Measurements from ENCODE around the gene CADM4. TPM values are rescaled to one million over a fixed set of nuclear protein-coding genes. Genes with fewer than 3 reads are reported as not detected.

CADM4 gene
- polyA plus RNA-seq, 1 donor (not counting 4 experiments of a cell fraction or from before 2014, with no cell fraction given), result 4.3 TPM

DNA sequence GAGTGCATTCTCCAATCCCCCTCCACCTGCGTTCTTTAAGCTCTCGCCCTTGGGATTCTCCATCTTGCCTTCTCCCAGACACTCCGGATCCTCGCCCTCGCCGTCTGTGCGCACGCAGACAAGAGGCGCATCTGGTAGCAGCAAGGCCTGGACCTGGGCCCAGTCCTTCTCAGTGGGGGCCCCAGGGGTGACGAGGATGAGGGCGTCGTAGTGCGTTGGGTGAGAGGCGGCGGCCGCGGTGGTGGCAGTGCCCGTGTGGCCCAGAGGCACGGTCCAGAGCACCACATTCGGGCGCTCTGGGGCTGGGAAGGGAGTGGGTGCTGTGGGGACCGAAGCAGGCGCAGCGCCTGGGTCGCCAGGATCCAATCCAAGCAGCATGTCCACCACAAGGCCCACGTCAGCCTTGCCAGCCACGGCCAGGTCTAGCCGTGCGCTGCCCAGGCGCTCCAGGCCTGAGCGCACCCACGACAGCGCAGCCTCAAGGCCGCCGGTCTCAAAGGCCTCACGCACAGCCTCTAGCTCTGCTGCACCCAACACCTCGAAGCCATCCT, 46.8 kb downstream of the CADM4 start:
- dilution Hi-C loops (cut with MboI; ENCODE audit: extremely low pct_ligation_motif_present, low sequenced_read_pairs), result no loop called here
- no peak for FAIRE-seq

DNA sequence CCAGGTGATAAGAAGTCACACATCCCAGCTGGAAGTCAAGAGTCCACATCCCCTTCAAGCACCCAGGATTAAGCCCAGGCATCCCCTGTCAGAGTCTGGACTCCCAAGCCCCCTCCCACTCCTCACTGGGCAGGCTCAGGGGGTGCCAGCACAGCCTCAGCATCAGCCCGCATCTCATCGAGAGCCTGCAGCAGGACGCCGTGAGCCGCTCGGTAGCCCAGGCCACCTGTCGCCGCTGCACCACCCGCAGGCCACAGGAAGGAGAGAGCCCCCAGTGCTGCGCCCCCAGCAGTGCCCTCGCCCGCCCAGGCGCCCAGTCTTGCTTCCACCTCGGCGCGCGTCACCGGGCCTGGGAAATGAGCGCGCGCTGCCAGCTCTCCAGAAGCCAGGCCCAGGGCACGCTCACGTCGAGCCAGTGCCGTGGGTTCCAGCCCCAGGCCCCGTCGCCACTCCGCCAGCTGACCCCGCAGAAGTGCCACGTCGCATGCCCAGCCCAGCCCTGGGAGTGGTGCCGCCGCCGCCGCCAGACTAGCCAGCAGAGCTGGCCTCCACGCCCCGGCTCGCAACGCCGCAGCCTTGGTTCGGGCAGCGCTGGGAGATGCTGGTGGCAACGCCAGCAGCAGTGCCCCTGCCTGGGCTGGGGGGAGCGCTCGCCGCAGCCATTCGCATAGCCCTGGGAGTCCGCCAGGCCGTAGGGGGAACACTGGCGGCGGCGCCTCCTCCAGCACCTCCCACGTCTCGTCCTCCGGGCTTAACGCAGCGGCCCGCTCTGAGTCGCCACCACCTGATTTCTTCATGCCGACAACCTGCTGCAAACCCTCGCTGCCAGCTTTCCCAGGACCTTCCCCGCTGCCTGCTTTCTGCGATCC, 47.5 kb downstream of the CADM4 start:
- no peak overlapping the region for H3K9ac ChIP-seq (ENCODE audit: control insufficient read depth, extremely low read depth, insufficient read depth, low read length)
- peaks cover 5% of the 10 kb centered on the region for H4K20me1 ChIP-seq (ENCODE audit: control insufficient read depth, extremely low read depth, insufficient read depth, low read length)
- no peak overlapping the region for H3K4me3 ChIP-seq (ENCODE audit: control insufficient read depth in 2 of 3, extremely low read depth in 1 of 3, insufficient read depth in 2 of 3, low read depth in 1 of 3, low read length in 3 of 3)
- no peaks in the 10 kb centered on the region for H3K9me1 ChIP-seq (ENCODE audit: control insufficient read depth, extremely low read depth, insufficient read depth, low read length)
- no peak for FAIRE-seq
- no peak overlapping the region for H3K27ac ChIP-seq (ENCODE audit: control insufficient read depth, insufficient read depth, low read length)
- no peak for DNase-seq (ENCODE audit: low read depth, low spot score)
- no peaks in the 10 kb centered on the region for H3K9me3 ChIP-seq (ENCODE audit: control insufficient read depth, low read depth, low read length)
- TF ChIP-seq, protein P1, sequence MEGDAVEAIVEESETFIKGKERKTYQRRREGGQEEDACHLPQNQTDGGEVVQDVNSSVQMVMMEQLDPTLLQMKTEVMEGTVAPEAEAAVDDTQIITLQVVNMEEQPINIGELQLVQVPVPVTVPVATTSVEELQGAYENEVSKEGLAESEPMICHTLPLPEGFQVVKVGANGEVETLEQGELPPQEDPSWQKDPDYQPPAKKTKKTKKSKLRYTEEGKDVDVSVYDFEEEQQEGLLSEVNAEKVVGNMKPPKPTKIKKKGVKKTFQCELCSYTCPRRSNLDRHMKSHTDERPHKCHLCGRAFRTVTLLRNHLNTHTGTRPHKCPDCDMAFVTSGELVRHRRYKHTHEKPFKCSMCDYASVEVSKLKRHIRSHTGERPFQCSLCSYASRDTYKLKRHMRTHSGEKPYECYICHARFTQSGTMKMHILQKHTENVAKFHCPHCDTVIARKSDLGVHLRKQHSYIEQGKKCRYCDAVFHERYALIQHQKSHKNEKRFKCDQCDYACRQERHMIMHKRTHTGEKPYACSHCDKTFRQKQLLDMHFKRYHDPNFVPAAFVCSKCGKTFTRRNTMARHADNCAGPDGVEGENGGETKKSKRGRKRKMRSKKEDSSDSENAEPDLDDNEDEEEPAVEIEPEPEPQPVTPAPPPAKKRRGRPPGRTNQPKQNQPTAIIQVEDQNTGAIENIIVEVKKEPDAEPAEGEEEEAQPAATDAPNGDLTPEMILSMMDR (optimal IDR thresholded peaks at IDR 0.05 in 1 of 3, IDR thresholded peaks at IDR 0.05 in 1 of 3, conservative IDR thresholded peaks at IDR 0.05 in 1 of 3; ENCODE audit: extremely low read depth in 1 of 3, insufficient read depth in 2 of 3, low read length in 3 of 3), result no peak
- no peak for TF ChIP-seq EZH2 (IDR thresholded peaks at IDR 0.05; ENCODE audit: low read length)
- no peak overlapping the region for H3K4me2 ChIP-seq (ENCODE audit: control insufficient read depth, extremely low read depth, insufficient read depth, low read depth, low read length)
- dilution Hi-C loops (cut with MboI; ENCODE audit: extremely low pct_ligation_motif_present, low sequenced_read_pairs), result no loop called here
- H3K4me1 ChIP-seq (ENCODE audit: control insufficient read depth, extremely low read depth, insufficient read depth, low read length), result peaks cover 13% of the 10 kb centered on the region
- no peaks in the 10 kb centered on the region for H3K27me3 ChIP-seq (ENCODE audit: control insufficient read depth, extremely low read depth, insufficient read depth, low read length)
- no peak overlapping the region for H2AFZ ChIP-seq (ENCODE audit: control insufficient read depth, low read length)
- peaks cover 48% of the 10 kb centered on the region for H3K79me2 ChIP-seq (ENCODE audit: control insufficient read depth, insufficient read depth, low read length)
- peaks cover 12 to 34% of the 10 kb centered on the region in 2 experiments for H3K36me3 ChIP-seq (ENCODE audit: control insufficient read depth in 2 of 2, extremely low read depth in 1 of 2, insufficient read depth in 2 of 2, low read length in 2 of 2)

More for the DNA sequence above, 46.8 kb downstream of the CADM4 start:
- no peak overlapping the region for H3K4me2 ChIP-seq (ENCODE audit: control insufficient read depth, extremely low read depth, insufficient read depth, low read depth, low read length)
- no peak overlapping the region for H3K9ac ChIP-seq (ENCODE audit: control insufficient read depth, extremely low read depth, insufficient read depth, low read length)
- DNase-seq (ENCODE audit: low read depth, low spot score), result no peak
- peaks cover 12 to 38% of the 10 kb centered on the region in 2 experiments for H3K36me3 ChIP-seq (ENCODE audit: control insufficient read depth in 2 of 2, extremely low read depth in 1 of 2, insufficient read depth in 2 of 2, low read length in 2 of 2)
- H2AFZ ChIP-seq (ENCODE audit: control insufficient read depth, low read length), result no peak overlapping the region
- peaks cover 20% of the 10 kb centered on the region for H3K4me1 ChIP-seq (ENCODE audit: control insufficient read depth, extremely low read depth, insufficient read depth, low read length)
- no peak overlapping the region for H3K4me3 ChIP-seq (ENCODE audit: control insufficient read depth in 2 of 3, extremely low read depth in 1 of 3, insufficient read depth in 2 of 3, low read depth in 1 of 3, low read length in 3 of 3)
- TF ChIP-seq EZH2 (IDR thresholded peaks at IDR 0.05; ENCODE audit: low read length), result no peak
- TF ChIP-seq, protein P1 (optimal IDR thresholded peaks at IDR 0.05 in 1 of 3, IDR thresholded peaks at IDR 0.05 in 1 of 3, conservative IDR thresholded peaks at IDR 0.05 in 1 of 3; ENCODE audit: extremely low read depth in 1 of 3, insufficient read depth in 2 of 3, low read length in 3 of 3), result no peak
- no peaks in the 10 kb centered on the region for H3K27me3 ChIP-seq (ENCODE audit: control insufficient read depth, extremely low read depth, insufficient read depth, low read length)
- H3K9me3 ChIP-seq (ENCODE audit: control insufficient read depth, low read depth, low read length), result no peaks in the 10 kb centered on the region
- H3K79me2 ChIP-seq (ENCODE audit: control insufficient read depth, insufficient read depth, low read length), result peaks cover 55% of the 10 kb centered on the region
- H4K20me1 ChIP-seq (ENCODE audit: control insufficient read depth, extremely low read depth, insufficient read depth, low read length), result peaks cover 5% of the 10 kb centered on the region
- H3K9me1 ChIP-seq (ENCODE audit: control insufficient read depth, extremely low read depth, insufficient read depth, low read length), result no peaks in the 10 kb centered on the region
- no peak overlapping the region for H3K27ac ChIP-seq (ENCODE audit: control insufficient read depth, insufficient read depth, low read length)

Measured in keratinocyte (primary cell).